AML-193 (cell line): ENCODE results near the gene ARVCF.
"Not testable (repeated sequence)": the region's sequence is repeated elsewhere in the genome, so short reads cannot be mapped to it uniquely, and the experiment has no call there.

Experiments
- DNase-seq, 2 experiments: peaks; one replicate each; lab custom pipeline; 2025; lab: John Stamatoyannopoulos, UW

The ARVCF gene

GRCh38 chr22:19936513-19936912 is 80.1 kb downstream of the ARVCF start:
- DNase-seq: no peak

- not testable (repeated sequence) for DNase-seq
These were observed 81.4 kb downstream of the ARVCF start for GRCh38 chr22:19935123-19935718.

- no peak for DNase-seq
These were observed 83.0 kb downstream of the ARVCF start for GRCh38 chr22:19933341-19934241.

GRCh38 chr22:19932367-19933206 is 84.0 kb downstream of the ARVCF start:
- no peak for DNase-seq

DNA sequence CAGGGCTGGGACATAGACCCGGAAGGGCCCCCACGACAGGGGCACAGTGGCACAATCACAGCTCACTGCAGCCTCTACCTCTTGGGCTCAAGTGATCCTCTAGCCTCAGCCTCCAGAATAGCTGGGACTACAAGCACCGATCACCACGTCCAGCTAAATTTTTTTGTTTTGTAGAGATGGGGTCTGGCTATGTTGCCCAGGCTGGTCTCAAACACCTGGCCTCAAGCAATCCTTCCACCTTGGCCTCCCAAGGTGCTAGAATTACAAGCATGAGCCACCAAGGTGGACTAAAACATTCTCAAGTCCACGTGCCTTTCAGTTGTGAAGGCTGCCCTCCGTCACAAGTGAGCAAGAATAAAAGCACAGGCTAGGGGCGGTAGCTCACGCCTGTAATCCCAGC is 85.1 kb downstream of the ARVCF start:
- no peak for DNase-seq

- no peak for DNase-seq
These were observed 85.8 kb downstream of the ARVCF start for GRCh38 chr22:19930551-19931486.

- no peak for DNase-seq
These were observed 86.8 kb downstream of the ARVCF start for GRCh38 chr22:19929586-19930550.

GRCh38 chr22:19928207-19928606 is 88.4 kb downstream of the ARVCF start:
- no peak for DNase-seq

DNA sequence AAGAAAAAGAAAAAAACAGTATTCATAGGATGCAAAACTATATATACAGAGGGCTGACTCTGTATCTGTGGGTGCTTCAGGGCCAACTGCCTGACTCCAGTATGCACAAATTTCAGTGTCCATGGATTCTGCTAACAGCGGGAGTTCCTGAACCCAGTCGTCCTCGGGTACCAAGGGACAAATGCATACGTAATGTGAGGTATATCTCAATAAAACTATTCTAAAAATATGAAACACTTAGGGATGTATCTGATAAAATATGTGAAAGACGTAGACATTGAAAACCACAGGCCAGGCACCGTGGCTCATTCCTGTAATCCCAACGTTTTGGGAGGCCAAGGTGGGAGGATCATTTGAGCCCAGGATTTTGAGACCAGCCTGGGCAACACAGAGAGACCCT is 88.9 kb downstream of the ARVCF start:
- no peak for DNase-seq

GRCh38 chr22:19926028-19926427 is 90.6 kb downstream of the ARVCF start:
- DNase-seq: not testable (repeated sequence)

DNA sequence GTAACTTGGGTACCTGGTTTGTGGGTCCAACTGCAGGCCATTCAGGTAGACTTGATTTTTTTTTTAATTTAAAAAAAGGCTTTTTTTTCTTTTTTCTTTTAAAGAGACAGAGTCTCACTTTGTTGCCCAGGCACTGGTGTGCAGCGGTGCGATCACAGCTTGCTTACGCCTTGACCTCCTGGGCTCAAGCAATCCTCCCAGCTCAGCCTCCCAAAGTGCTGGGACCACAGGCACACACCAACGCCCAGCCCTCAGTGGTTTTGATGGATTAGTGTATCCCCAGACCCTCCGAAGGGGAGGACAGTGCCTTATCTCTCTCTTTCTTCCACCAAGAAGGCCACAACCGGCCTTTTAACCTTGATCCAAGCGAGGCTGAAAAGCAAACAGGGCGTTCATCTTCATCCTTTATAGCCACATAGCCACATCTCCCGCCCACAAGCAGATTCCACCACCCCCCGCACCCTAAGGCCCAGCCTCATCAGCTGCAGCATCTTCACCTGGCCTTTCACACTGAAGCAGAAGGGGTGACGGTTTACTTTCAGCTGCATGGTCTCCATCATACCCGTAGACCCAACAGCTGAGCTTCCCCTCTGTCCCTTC is 92.6 kb downstream of the ARVCF start:
- no peak for DNase-seq

GRCh38 chr22:19921544-19922081 is 95.0 kb downstream of the ARVCF start:
- no peak for DNase-seq
